Measurements from ENCODE around the gene ARHGAP11A.

- TF ChIP-seq EZH2 (IDR thresholded peaks at IDR 0.05; ENCODE audit: borderline replicate concordance, low read depth, low read length, severe bottlenecking) (no peak), CTCF (IDR thresholded peaks at IDR 0.05; ENCODE audit: borderline replicate concordance, extremely low read depth, low read length, poor library complexity, severe bottlenecking) (no peak)
These were observed 31.0 kb downstream of the ARHGAP11A start for GRCh38 chr15:32646291-32646690.

Data from DND-41 (cell line).